H9 (cell line): ENCODE measurements around the gene CTIF. TPM values are rescaled to one million over a fixed set of nuclear protein-coding genes. Genes with fewer than 3 reads are reported as not detected.

Experiments used
- DNase-seq: peaks from one replicate; pipeline ENCODE4 v3.0.0-alpha.2; 2017
- H2AFZ ChIP-seq: one replicate; pipeline ENCODE4 v1.6.1; 2013; ENCODE audit warnings: mild to moderate bottlenecking, low read length, control low read depth, moderate library complexity
- H2AK5ac ChIP-seq: 2 replicates; pipeline ENCODE4 v1.6.1; 2013; ENCODE audit warnings: low read length, control low read depth, mixed read lengths; ENCODE audit not compliant: insufficient read length
- H2BK120ac ChIP-seq: one replicate; pipeline ENCODE4 v1.6.1; 2013; ENCODE audit warnings: low read depth, mild to moderate bottlenecking, low read length, control low read depth, inconsistent platforms; ENCODE audit not compliant: poor library complexity, severe bottlenecking
- H2BK12ac ChIP-seq: 2 replicates; pipeline ENCODE4 v1.6.1; 2013; ENCODE audit warnings: low read length, control low read depth, mixed read lengths, low read depth; ENCODE audit not compliant: insufficient read length
- H2BK15ac ChIP-seq: 2 replicates; pipeline ENCODE4 v1.6.1; 2013; ENCODE audit warnings: low read depth, low read length, control low read depth
- H2BK20ac ChIP-seq: one replicate; pipeline ENCODE4 v1.6.1; 2013; ENCODE audit warnings: low read depth, mild to moderate bottlenecking, low read length, control low read depth, inconsistent platforms; ENCODE audit not compliant: poor library complexity, severe bottlenecking
- H2BK5ac ChIP-seq: 2 replicates; pipeline ENCODE4 v1.6.1; 2013; ENCODE audit warnings: low read length, control low read depth, mixed read lengths; ENCODE audit not compliant: insufficient read length
- H3K14ac ChIP-seq: 2 replicates; pipeline ENCODE4 v1.6.1; 2013; ENCODE audit warnings: low read length, control low read depth; ENCODE audit not compliant: insufficient read depth
- H3K18ac ChIP-seq: 2 replicates; pipeline ENCODE4 v1.6.1; 2013; ENCODE audit warnings: low read depth, mild to moderate bottlenecking, mixed read lengths, low read length, control low read depth; ENCODE audit not compliant: insufficient read length
- H3K23ac ChIP-seq: 2 replicates; pipeline ENCODE4 v1.6.1; 2013; ENCODE audit warnings: low read length, control low read depth, mixed read lengths, low read depth; ENCODE audit not compliant: insufficient read length
- H3K23me2 ChIP-seq: 2 replicates; pipeline ENCODE4 v1.6.1; 2013; ENCODE audit warnings: low read depth, mild to moderate bottlenecking, mixed read lengths, low read length, control low read depth; ENCODE audit not compliant: insufficient read length, poor library complexity, severe bottlenecking
- H3K27ac ChIP-seq: 2 replicates; pipeline ENCODE4 v1.5.1; 2013; ENCODE audit warnings: low read length, control low read depth, mixed read lengths, low read depth; ENCODE audit not compliant: insufficient read length
- H3K27me3 ChIP-seq: 2 replicates; pipeline ENCODE4 v1.6.1; 2013; ENCODE audit warnings: low read length, control low read depth, inconsistent platforms; ENCODE audit not compliant: insufficient read depth
- H3K4ac ChIP-seq: 2 replicates; pipeline ENCODE4 v1.6.1; 2013; ENCODE audit warnings: low read depth, mild to moderate bottlenecking, control low read depth, inconsistent platforms, low read length, moderate library complexity
- H3K4me1 ChIP-seq: 2 replicates; pipeline ENCODE4 v1.6.1; 2013; ENCODE audit warnings: low read length, control low read depth, inconsistent platforms; ENCODE audit not compliant: insufficient read depth
- H3K4me2 ChIP-seq: 2 replicates; pipeline ENCODE4 v1.6.1; 2013; ENCODE audit warnings: low read length, control low read depth, mixed read lengths; ENCODE audit not compliant: insufficient read length, insufficient read depth
- H3K56ac ChIP-seq: 2 replicates; pipeline ENCODE4 v1.6.1; 2013; ENCODE audit warnings: low read depth, mild to moderate bottlenecking, mixed read lengths, low read length, control low read depth; ENCODE audit not compliant: insufficient read length
- H3K79me1 ChIP-seq: 2 replicates; pipeline ENCODE4 v1.6.1; 2013; ENCODE audit warnings: low read depth, mild to moderate bottlenecking, moderate library complexity, low read length, control low read depth, inconsistent platforms; ENCODE audit not compliant: insufficient read depth, poor library complexity, severe bottlenecking
- H3K79me2 ChIP-seq: 2 replicates; pipeline ENCODE4 v1.6.1; 2013; ENCODE audit warnings: low read length, control low read depth, inconsistent platforms; ENCODE audit not compliant: insufficient read depth
- H3K9ac ChIP-seq: 2 replicates; pipeline ENCODE4 v1.6.1; 2013; ENCODE audit warnings: low read length, control low read depth, mixed read lengths; ENCODE audit not compliant: insufficient read length; ENCODE audit errors: extremely low read depth
- H3K9me3 ChIP-seq: one replicate; pipeline ENCODE4 v1.6.1; 2013; ENCODE audit warnings: low read depth, low read length, inconsistent platforms; ENCODE audit not compliant: control insufficient read depth
- H3T11ph ChIP-seq: one replicate; pipeline ENCODE4 v1.6.1; 2013; ENCODE audit warnings: mild to moderate bottlenecking, low read length, control low read depth, inconsistent platforms
- H4K20me1 ChIP-seq: one replicate; pipeline ENCODE4 v1.6.1; 2013; ENCODE audit not compliant: control insufficient read depth, insufficient read length, insufficient read depth
- H4K5ac ChIP-seq: 2 replicates; pipeline ENCODE4 v1.6.1; 2013; ENCODE audit warnings: low read depth, mild to moderate bottlenecking, mixed read lengths, low read length, control low read depth; ENCODE audit not compliant: insufficient read length
- H4K8ac ChIP-seq: replicated peaks from 2 replicates; pipeline ENCODE4 v1.6.1; 2013; ENCODE audit warnings: low read length, control low read depth, mixed read lengths, low read depth; ENCODE audit not compliant: insufficient read length
- H4K91ac ChIP-seq: 2 replicates; pipeline ENCODE4 v1.6.1; 2013; ENCODE audit warnings: low read depth, mild to moderate bottlenecking, moderate library complexity, mixed read lengths, low read length, control low read depth; ENCODE audit not compliant: insufficient read length
- H3K27ac Mint-ChIP-seq, 3 experiments: 2 replicates in 2 of 3; 3 replicates in 1 of 3; pipeline ENCODE4 v1.8.0; 2020 to 2021; ENCODE audit warnings: mixed read lengths in 3 of 3, mild to moderate bottlenecking in 1 of 3, moderate library complexity in 1 of 3
- H3K27me3 Mint-ChIP-seq: 2 replicates; pipeline ENCODE4 v1.8.0; 2021; ENCODE audit warnings: low read depth, mild to moderate bottlenecking, moderate library complexity, mixed read lengths
- H3K36me3 Mint-ChIP-seq, 3 experiments: 2 replicates in 2 of 3; 3 replicates in 1 of 3; pipeline ENCODE4 v1.8.0; 2020 to 2021; ENCODE audit warnings: low read depth in 3 of 3, mixed read lengths in 3 of 3; ENCODE audit not compliant: insufficient read depth in 1 of 3
- H3K4me1 Mint-ChIP-seq, 2 experiments: 2 replicates each; pipeline ENCODE4 v1.8.0; 2020; ENCODE audit warnings: mixed read lengths in 2 of 2
- H3K4me3 Mint-ChIP-seq, 2 experiments: 2 replicates in 1 of 2; 3 replicates in 1 of 2; pipeline ENCODE4 v1.8.0; 2020 to 2021; ENCODE audit warnings: mild to moderate bottlenecking in 2 of 2, mixed read lengths in 2 of 2, moderate library complexity in 1 of 2
- H3K9me3 Mint-ChIP-seq, 2 experiments: 2 replicates in 1 of 2; 3 replicates in 1 of 2; pipeline ENCODE4 v1.8.0; 2020; ENCODE audit warnings: mild to moderate bottlenecking in 2 of 2, mixed read lengths in 2 of 2, moderate library complexity in 1 of 2
- WGBS: extraction: QIAGEN DNeasy Blood & Tissue Kit; methylation state at CpG from one replicate; pipeline ENCODE4 v1.1.7; 2013; ENCODE audit warnings: missing lambda C conversion rate, low lambda C conversion rate, mixed read lengths; ENCODE audit not compliant: insufficient read length; ENCODE audit errors: extremely low coverage; 5-methylcytosine and 5-hydroxymethylcytosine counted together
- total RNA-seq: library from RNA; stranded (reverse); gene quantifications from 2 replicates; pipeline ENCODE4 v1.2.1, GENCODE V29; 2021
- TF ChIP-seq, protein P1 (sequence below): fragments of 200-600 bp; sonication (generic); conservative IDR thresholded peaks from 3 replicates; pipeline ENCODE4 v1.8.0; 2021; ENCODE audit warnings: antibody characterized with exemption, mild to moderate bottlenecking

CTIF gene
- total RNA-seq, 1 experiment from 2014 or later: 15.8 TPM

DNA sequence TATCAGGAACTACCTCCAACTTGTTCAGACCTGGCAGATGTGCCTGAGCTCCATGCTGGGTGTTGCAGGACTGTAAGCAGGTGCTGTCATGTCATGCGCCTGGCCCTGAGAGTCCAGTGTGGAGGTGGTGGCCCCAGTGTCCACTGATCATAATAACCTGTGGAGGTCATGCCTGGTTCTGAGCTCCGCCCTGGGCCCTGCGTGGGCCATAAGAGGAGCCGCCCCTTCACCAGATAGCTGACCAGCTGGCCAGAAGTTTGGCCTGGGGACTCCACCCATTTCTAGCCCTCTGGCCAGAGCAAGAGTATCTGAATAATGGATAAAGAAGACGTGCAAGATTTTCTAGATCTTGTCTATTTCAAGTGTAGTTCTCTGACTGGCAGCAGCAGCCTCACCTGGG lies 72.4 kb downstream of the CTIF start:
- Histone ChIP-seq H2BK120ac (no peak overlapping the region), H3K79me1 (no peaks in the 10 kb centered on the region), H3T11ph (no peak overlapping the region), H3K18ac (no peak overlapping the region), H4K91ac (no peak overlapping the region), H3K27ac (no peak overlapping the region), H3K14ac (no peak overlapping the region), H3K23ac (no peak overlapping the region), H2BK12ac (no peak overlapping the region), H3K56ac (no peak overlapping the region), H2BK20ac (no peak overlapping the region), H4K5ac (no peak overlapping the region), H3K9ac (no peak overlapping the region), H2AK5ac (no peak overlapping the region), H3K27me3 (no peaks in the 10 kb centered on the region), H2BK5ac (no peak overlapping the region), H3K23me2 (no peaks in the 10 kb centered on the region), H2AFZ (no peak overlapping the region), H3K4me1 (no peaks in the 10 kb centered on the region; the same call in 1 of the 2 replicates), H4K8ac (no peak overlapping the region), H4K20me1 (peaks cover 3% of the 10 kb centered on the region), H3K79me2 (no peaks in the 10 kb centered on the region), H3K4me2 (no peak overlapping the region), H2BK15ac (no peak overlapping the region), H3K9me3 (no peaks in the 10 kb centered on the region), H3K4ac (no peak overlapping the region)
- Mint-ChIP-seq H3K27ac (0 out of 7 replicates have a peak overlapping the region, but pooled peaks of 1 of the 3 experiments have one; percentile 14), H3K4me3 (no peak overlapping the region), H3K36me3 (no peaks in the 10 kb centered on the region; a peak in 1 of 7 replicates), H3K27me3 (no peaks in the 10 kb centered on the region), H3K4me1 (peaks cover 11 to 19% of the 10 kb centered on the region in 2 experiments), H3K9me3 (no peaks in the 10 kb centered on the region)
- no CpG with 5 or more reads among the region's 5 CpGs for WGBS
- no peak for DNase-seq
- TF ChIP-seq, protein P1, sequence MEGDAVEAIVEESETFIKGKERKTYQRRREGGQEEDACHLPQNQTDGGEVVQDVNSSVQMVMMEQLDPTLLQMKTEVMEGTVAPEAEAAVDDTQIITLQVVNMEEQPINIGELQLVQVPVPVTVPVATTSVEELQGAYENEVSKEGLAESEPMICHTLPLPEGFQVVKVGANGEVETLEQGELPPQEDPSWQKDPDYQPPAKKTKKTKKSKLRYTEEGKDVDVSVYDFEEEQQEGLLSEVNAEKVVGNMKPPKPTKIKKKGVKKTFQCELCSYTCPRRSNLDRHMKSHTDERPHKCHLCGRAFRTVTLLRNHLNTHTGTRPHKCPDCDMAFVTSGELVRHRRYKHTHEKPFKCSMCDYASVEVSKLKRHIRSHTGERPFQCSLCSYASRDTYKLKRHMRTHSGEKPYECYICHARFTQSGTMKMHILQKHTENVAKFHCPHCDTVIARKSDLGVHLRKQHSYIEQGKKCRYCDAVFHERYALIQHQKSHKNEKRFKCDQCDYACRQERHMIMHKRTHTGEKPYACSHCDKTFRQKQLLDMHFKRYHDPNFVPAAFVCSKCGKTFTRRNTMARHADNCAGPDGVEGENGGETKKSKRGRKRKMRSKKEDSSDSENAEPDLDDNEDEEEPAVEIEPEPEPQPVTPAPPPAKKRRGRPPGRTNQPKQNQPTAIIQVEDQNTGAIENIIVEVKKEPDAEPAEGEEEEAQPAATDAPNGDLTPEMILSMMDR: no peak
